Brain microvascular endothelial cell (primary cell): ENCODE results near the gene HAUS2.

Source experiments
- DNase-seq: peaks from one replicate; pipeline ENCODE4 v3.0.0-alpha.2; 2020
- H3K27ac ChIP-seq: fragments of 250-450 bp; sonication (Bioruptor Pico); 2 replicates; pipeline ENCODE4 v1.5.1; 2020; ENCODE audit warnings: mild to moderate bottlenecking, moderate library complexity
- H3K27me3 ChIP-seq: fragments of 250-450 bp; sonication (Bioruptor Pico); replicated peaks from 2 replicates; pipeline ENCODE4 v1.5.1; 2020; ENCODE audit warnings: mild to moderate bottlenecking
- H3K36me3 ChIP-seq: fragments of 250-450 bp; sonication (Bioruptor Pico); replicated peaks from 2 replicates; pipeline ENCODE4 v1.5.1; 2020; ENCODE audit warnings: mild to moderate bottlenecking
- H3K4me3 ChIP-seq: 2 replicates; pipeline ENCODE4 v1.5.1; 2011; ENCODE audit warnings: low read depth, mild to moderate bottlenecking, control low read depth, low read length, moderate library complexity
- CTCF ChIP-seq: IDR thresholded peaks from 2 replicates; pipeline ENCODE4 v1.5.1; 2011; ENCODE audit warnings: low read depth, mild to moderate bottlenecking, moderate library complexity, low read length, control low read depth, inconsistent platforms; ENCODE audit errors: missing control alignments
- in situ Hi-C: cut with HindIII; loops from 2 replicates; pipeline ENCODE4 v1.10.0; 2017; ENCODE audit warnings: low sequenced_read_pairs, low pct_ligation_motif_present

HAUS2 gene

GRCh38 chr15:42608752-42609488 is 60.3 kb downstream of the HAUS2 start:
- no peak for DNase-seq
- Histone ChIP-seq H3K27ac (no peak overlapping the region), H3K4me3 (no peak overlapping the region), H3K27me3 (no peaks in the 10 kb centered on the region), H3K36me3 (no peaks in the 10 kb centered on the region)
- TF ChIP-seq CTCF = no peak
- in situ Hi-C loops = no loop called here

GRCh38 chr15:42611532-42611931 is 62.9 kb downstream of the HAUS2 start:
- Histone ChIP-seq H3K27ac (no peak overlapping the region), H3K36me3 (no peaks in the 10 kb centered on the region), H3K4me3 (no peak overlapping the region), H3K27me3 (no peaks in the 10 kb centered on the region)
- in situ Hi-C loops = no loop called here
- DNase-seq = no peak
- no peak for TF ChIP-seq CTCF

- TF ChIP-seq CTCF = no peak
- H3K27ac ChIP-seq = no peak overlapping the region
- in situ Hi-C loops = no loop called here
- no peak for DNase-seq
- H3K27me3 ChIP-seq = no peaks in the 10 kb centered on the region
- no peak overlapping the region for H3K4me3 ChIP-seq
- no peaks in the 10 kb centered on the region for H3K36me3 ChIP-seq
Measured at GRCh38 chr15:42612367-42612912, 63.8 kb downstream of the HAUS2 start.

GRCh38 chr15:42616107-42616506 is 67.5 kb downstream of the HAUS2 start:
- in situ Hi-C loops = no loop called here
- Histone ChIP-seq H3K27ac (no peak overlapping the region), H3K36me3 (no peaks in the 10 kb centered on the region), H3K4me3 (no peak overlapping the region), H3K27me3 (no peaks in the 10 kb centered on the region)
- no peak for DNase-seq
- TF ChIP-seq CTCF = no peak
